Coronary artery (tissue), 2 donors: ENCODE results near the gene KLHL12.
"Not testable (repeated sequence)": the region's sequence is repeated elsewhere in the genome, so short reads cannot be mapped to it uniquely, and the experiment has no call there.

Source experiments
- DNase-seq: peaks from one replicate; pipeline ENCODE4 v3.0.0-alpha.2; 2017; ENCODE audit warnings: low spot score
- H3K27ac ChIP-seq, 2 donors: fragments of 200-600 bp; sonication (generic); one replicate each; pipeline ENCODE4 v1.5.1; 2016 to 2019
- H3K4me3 ChIP-seq: fragments of 200-600 bp; sonication (generic); 2 replicates; pipeline ENCODE4 v1.5.1; 2016; ENCODE audit warnings: mild to moderate bottlenecking, moderate library complexity
- TF ChIP-seq, protein P1 (sequence below): fragments of 200-600 bp; sonication (generic); IDR thresholded peaks from one replicate; pipeline ENCODE4 v1.5.1; 2019; ENCODE audit warnings: antibody characterized with exemption

Gene KLHL12

DNA sequence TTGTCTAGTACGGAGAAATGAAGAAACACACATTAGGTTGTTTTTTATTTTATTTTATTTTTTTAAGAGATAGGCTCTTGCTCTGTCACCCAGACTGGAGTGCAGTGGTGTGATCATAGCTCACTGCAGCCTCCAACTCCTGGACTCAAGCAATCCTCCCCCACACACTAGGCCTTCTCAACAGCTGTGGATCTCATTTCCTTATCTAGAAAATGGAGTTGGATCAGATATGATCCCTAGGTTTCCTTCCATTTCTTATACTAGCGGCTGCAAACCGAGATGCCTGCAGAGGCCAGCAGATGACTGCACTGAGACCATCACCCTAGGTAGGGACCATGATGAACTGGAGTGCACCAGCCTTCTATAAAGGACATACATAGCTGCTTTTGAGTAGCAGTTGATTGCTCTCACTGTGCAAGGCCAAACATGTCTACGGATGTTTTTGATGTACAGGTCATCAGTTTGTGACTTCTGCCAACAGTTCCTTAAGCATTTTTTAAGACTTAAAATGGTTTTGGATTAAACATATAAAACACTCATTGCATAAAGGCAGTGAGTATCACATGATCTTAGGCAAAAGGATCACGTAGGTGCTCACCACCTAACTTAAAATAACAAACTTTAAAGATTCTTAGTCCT, 11.4 kb upstream of the KLHL12 start:
- TF ChIP-seq, protein P1, sequence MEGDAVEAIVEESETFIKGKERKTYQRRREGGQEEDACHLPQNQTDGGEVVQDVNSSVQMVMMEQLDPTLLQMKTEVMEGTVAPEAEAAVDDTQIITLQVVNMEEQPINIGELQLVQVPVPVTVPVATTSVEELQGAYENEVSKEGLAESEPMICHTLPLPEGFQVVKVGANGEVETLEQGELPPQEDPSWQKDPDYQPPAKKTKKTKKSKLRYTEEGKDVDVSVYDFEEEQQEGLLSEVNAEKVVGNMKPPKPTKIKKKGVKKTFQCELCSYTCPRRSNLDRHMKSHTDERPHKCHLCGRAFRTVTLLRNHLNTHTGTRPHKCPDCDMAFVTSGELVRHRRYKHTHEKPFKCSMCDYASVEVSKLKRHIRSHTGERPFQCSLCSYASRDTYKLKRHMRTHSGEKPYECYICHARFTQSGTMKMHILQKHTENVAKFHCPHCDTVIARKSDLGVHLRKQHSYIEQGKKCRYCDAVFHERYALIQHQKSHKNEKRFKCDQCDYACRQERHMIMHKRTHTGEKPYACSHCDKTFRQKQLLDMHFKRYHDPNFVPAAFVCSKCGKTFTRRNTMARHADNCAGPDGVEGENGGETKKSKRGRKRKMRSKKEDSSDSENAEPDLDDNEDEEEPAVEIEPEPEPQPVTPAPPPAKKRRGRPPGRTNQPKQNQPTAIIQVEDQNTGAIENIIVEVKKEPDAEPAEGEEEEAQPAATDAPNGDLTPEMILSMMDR = no peak
- Histone ChIP-seq H3K27ac (no peak overlapping the region), H3K4me3 (no peak overlapping the region)
- DNase-seq = no peak

- not testable (repeated sequence) for H3K27ac ChIP-seq, DNase-seq, H3K4me3 ChIP-seq
These were observed 9.4 kb upstream of the KLHL12 start for GRCh38 chr1:202936409-202936808.

DNA sequence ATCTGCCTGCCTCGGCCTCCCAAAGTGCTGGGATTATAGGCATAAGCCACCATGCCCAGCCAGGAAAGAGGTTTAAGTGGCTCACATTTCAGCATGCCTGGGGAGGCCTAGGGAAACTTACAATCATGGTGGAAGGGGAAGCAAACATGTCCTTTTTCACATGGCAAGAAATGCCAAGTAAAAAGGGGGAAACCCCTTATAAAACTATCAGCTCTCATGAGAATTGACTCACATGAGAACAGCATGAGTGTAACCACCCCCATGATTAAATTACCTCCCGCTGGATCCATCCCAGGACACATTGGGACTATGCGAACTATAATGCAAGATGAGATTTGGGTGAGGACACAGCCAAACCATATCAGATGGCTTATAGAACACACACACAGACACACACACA, 8.8 kb upstream of the KLHL12 start:
- no peak overlapping the region for H3K27ac ChIP-seq
- H3K4me3 ChIP-seq = no peak overlapping the region
- TF ChIP-seq, protein P1 = no peak
- DNase-seq = no peak

GRCh38 chr1:202934755-202935154, 7.7 kb upstream of the KLHL12 start:
- Histone ChIP-seq H3K27ac (no peak overlapping the region), H3K4me3 (no peak overlapping the region)
- no peak for DNase-seq
- TF ChIP-seq, protein P1 = no peak

GRCh38 chr1:202932476-202932875, 5.4 kb upstream of the KLHL12 start:
- Histone ChIP-seq H3K4me3 (no peak overlapping the region), H3K27ac (no peak overlapping the region)
- TF ChIP-seq, protein P1 = no peak
- no peak for DNase-seq

GRCh38 chr1:202923533-202923932, 3.5 kb downstream of the KLHL12 start:
- no peak for DNase-seq
- TF ChIP-seq, protein P1 = no peak
- no peak overlapping the region for H3K4me3 ChIP-seq
- no peak overlapping the region for H3K27ac ChIP-seq

DNA sequence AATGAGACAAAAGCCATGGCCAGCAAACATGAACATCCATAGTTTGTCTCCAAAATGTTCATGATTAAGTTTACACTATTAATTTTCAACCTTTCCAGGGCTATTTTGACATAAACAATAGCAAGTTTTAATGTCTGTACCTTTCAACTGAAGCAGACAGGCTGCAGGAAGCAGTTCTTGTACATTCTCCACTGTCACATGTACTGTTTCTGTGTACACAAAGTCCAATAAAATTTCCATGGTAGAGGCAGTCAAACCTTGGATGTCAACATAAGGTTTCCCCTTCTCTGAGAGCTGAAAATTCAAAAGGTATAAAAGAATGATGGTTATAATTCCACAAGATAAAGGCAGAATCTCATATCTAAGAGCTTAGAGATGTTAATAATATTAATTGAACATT, 7.4 kb downstream of the KLHL12 start:
- TF ChIP-seq, protein P1 = no peak
- H3K27ac ChIP-seq = no peak overlapping the region
- DNase-seq = no peak
- no peak overlapping the region for H3K4me3 ChIP-seq
